Measurements from ENCODE around the gene SNU13.
"Not testable (repeated sequence)": the region's sequence is repeated elsewhere in the genome, so short reads cannot be mapped to it uniquely, and the experiment has no call there.

- TF ChIP-seq, protein P1, sequence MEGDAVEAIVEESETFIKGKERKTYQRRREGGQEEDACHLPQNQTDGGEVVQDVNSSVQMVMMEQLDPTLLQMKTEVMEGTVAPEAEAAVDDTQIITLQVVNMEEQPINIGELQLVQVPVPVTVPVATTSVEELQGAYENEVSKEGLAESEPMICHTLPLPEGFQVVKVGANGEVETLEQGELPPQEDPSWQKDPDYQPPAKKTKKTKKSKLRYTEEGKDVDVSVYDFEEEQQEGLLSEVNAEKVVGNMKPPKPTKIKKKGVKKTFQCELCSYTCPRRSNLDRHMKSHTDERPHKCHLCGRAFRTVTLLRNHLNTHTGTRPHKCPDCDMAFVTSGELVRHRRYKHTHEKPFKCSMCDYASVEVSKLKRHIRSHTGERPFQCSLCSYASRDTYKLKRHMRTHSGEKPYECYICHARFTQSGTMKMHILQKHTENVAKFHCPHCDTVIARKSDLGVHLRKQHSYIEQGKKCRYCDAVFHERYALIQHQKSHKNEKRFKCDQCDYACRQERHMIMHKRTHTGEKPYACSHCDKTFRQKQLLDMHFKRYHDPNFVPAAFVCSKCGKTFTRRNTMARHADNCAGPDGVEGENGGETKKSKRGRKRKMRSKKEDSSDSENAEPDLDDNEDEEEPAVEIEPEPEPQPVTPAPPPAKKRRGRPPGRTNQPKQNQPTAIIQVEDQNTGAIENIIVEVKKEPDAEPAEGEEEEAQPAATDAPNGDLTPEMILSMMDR (conservative IDR thresholded peaks at IDR 0.05; ENCODE audit: low read depth, low read length), result not testable (repeated sequence)
- not testable (repeated sequence) for TF ChIP-seq POLR2A (IDR thresholded peaks at IDR 0.05; ENCODE audit: low read depth, low read length); RFX5 (IDR thresholded peaks at IDR 0.05; ENCODE audit: low read depth, low read length); RAD21 (IDR thresholded peaks at IDR 0.05; ENCODE audit: low read length); NFE2L2 (IDR thresholded peaks at IDR 0.05; ENCODE audit: low read depth, low read length); SMC3 (IDR thresholded peaks at IDR 0.05; ENCODE audit: low read depth, low read length); BHLHE40 (IDR thresholded peaks at IDR 0.05; ENCODE audit: low read depth, low read length); MXI1 (IDR thresholded peaks at IDR 0.05; ENCODE audit: borderline replicate concordance, low read depth, low read length); CHD1 (IDR thresholded peaks at IDR 0.05; ENCODE audit: low read depth, low read length); MAFK (IDR thresholded peaks at IDR 0.05; ENCODE audit: low read depth, low read length); CEBPB (IDR thresholded peaks at IDR 0.05; ENCODE audit: low read depth, low read length); RCOR1 (IDR thresholded peaks at IDR 0.05; ENCODE audit: insufficient replicate concordance, low read length)
- TF ChIP-seq, protein P2, sequence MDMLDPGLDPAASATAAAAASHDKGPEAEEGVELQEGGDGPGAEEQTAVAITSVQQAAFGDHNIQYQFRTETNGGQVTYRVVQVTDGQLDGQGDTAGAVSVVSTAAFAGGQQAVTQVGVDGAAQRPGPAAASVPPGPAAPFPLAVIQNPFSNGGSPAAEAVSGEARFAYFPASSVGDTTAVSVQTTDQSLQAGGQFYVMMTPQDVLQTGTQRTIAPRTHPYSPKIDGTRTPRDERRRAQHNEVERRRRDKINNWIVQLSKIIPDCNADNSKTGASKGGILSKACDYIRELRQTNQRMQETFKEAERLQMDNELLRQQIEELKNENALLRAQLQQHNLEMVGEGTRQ (IDR thresholded peaks at IDR 0.05; ENCODE audit: low read depth, low read length), result not testable (repeated sequence)
- TF ChIP-seq, protein P3, sequence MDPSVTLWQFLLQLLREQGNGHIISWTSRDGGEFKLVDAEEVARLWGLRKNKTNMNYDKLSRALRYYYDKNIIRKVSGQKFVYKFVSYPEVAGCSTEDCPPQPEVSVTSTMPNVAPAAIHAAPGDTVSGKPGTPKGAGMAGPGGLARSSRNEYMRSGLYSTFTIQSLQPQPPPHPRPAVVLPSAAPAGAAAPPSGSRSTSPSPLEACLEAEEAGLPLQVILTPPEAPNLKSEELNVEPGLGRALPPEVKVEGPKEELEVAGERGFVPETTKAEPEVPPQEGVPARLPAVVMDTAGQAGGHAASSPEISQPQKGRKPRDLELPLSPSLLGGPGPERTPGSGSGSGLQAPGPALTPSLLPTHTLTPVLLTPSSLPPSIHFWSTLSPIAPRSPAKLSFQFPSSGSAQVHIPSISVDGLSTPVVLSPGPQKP (IDR thresholded peaks at IDR 0.05; ENCODE audit: borderline replicate concordance, low read depth, low read length), result not testable (repeated sequence)
Measured at GRCh38 chr22:41686890-41687289, 1.8 kb downstream of the SNU13 start.

All from IMR-90 (cell line).